Measurements from ENCODE around the gene TMPRSS3.

TMPRSS3 gene

GRCh38 chr21:42438316-42439205 lies 42.7 kb upstream of the TMPRSS3 start:
- H3K9ac ChIP-seq (ENCODE audit: low read length in 5 of 5), result no peak overlapping the region
- H3K27ac ChIP-seq (ENCODE audit: low read depth, low read length), result no peak overlapping the region

GRCh38 chr21:42437786-42438185 lies 41.9 kb upstream of the TMPRSS3 start:
- Histone ChIP-seq H3K4me3 (ENCODE audit: low read depth in 1 of 5, low read length in 5 of 5) (no peak overlapping the region), H3K27me3 (ENCODE audit: control insufficient read depth in 5 of 5, insufficient read depth in 4 of 5, low read length in 5 of 5) (peaks cover 5 to 22% (median 10%) of the 10 kb centered on the region in 5 donors), H3K36me3 (ENCODE audit: control insufficient read depth in 5 of 5, insufficient read depth in 5 of 5, low read length in 5 of 5) (no peaks in the 10 kb centered on the region), H3K27ac (ENCODE audit: low read depth, low read length) (no peak overlapping the region), H3K9me3 (ENCODE audit: control insufficient read depth in 5 of 5, low read length in 5 of 5) (peaks cover 0 to 10% (median 5%) of the 10 kb centered on the region in 5 donors), H3K9ac (ENCODE audit: low read length in 5 of 5) (no peak overlapping the region), H3K4me1 (ENCODE audit: control insufficient read depth in 5 of 5, insufficient read depth in 5 of 5, low read length in 5 of 5) (no peaks in the 10 kb centered on the region)

More at GRCh38 chr21:42438316-42439205, 42.7 kb upstream of the TMPRSS3 start:
- Histone ChIP-seq H3K4me3 (ENCODE audit: low read depth in 1 of 5, low read length in 5 of 5) (no peak overlapping the region), H3K9me3 (ENCODE audit: control insufficient read depth in 5 of 5, low read length in 5 of 5) (peaks cover 0 to 6% (median 0%) of the 10 kb centered on the region in 5 donors), H3K36me3 (ENCODE audit: control insufficient read depth in 5 of 5, insufficient read depth in 5 of 5, low read length in 5 of 5) (no peaks in the 10 kb centered on the region), H3K27me3 (ENCODE audit: control insufficient read depth in 5 of 5, insufficient read depth in 4 of 5, low read length in 5 of 5) (peaks cover 0 to 22% (median 10%) of the 10 kb centered on the region in 5 donors), H3K4me1 (ENCODE audit: control insufficient read depth in 5 of 5, insufficient read depth in 5 of 5, low read length in 5 of 5) (no peaks in the 10 kb centered on the region)

GRCh38 chr21:42436914-42437313 lies 41.1 kb upstream of the TMPRSS3 start:
- no peak overlapping the region for H3K27ac ChIP-seq (ENCODE audit: low read depth, low read length)
- H3K4me3 ChIP-seq (ENCODE audit: low read depth in 1 of 5, low read length in 5 of 5), result no peak overlapping the region

GRCh38 chr21:42435833-42436232 lies 40.0 kb upstream of the TMPRSS3 start:
- no peaks in the 10 kb centered on the region for H3K4me1 ChIP-seq (ENCODE audit: control insufficient read depth in 5 of 5, insufficient read depth in 5 of 5, low read length in 5 of 5)
- no peak overlapping the region for H3K4me3 ChIP-seq (ENCODE audit: low read depth in 1 of 5, low read length in 5 of 5)
- H3K27me3 ChIP-seq (ENCODE audit: control insufficient read depth in 5 of 5, insufficient read depth in 4 of 5, low read length in 5 of 5), result peaks cover 5 to 22% (median 10%) of the 10 kb centered on the region in 5 donors
- H3K9me3 ChIP-seq (ENCODE audit: control insufficient read depth in 5 of 5, low read length in 5 of 5), result peaks cover 6 to 21% (median 14%) of the 10 kb centered on the region in 5 donors
- no peaks in the 10 kb centered on the region for H3K36me3 ChIP-seq (ENCODE audit: control insufficient read depth in 5 of 5, insufficient read depth in 5 of 5, low read length in 5 of 5)
- H3K27ac ChIP-seq (ENCODE audit: low read depth, low read length), result no peak overlapping the region
- H3K9ac ChIP-seq (ENCODE audit: low read length in 5 of 5), result no peak overlapping the region

More at GRCh38 chr21:42436914-42437313, 41.1 kb upstream of the TMPRSS3 start:
- H3K36me3 ChIP-seq (ENCODE audit: control insufficient read depth in 5 of 5, insufficient read depth in 5 of 5, low read length in 5 of 5), result no peaks in the 10 kb centered on the region
- H3K27me3 ChIP-seq (ENCODE audit: control insufficient read depth in 5 of 5, insufficient read depth in 4 of 5, low read length in 5 of 5), result peaks cover 5 to 22% (median 10%) of the 10 kb centered on the region in 5 donors
- no peak overlapping the region for H3K9ac ChIP-seq (ENCODE audit: low read length in 5 of 5)
- H3K4me1 ChIP-seq (ENCODE audit: control insufficient read depth in 5 of 5, insufficient read depth in 5 of 5, low read length in 5 of 5), result no peaks in the 10 kb centered on the region
- peaks cover 6 to 19% (median 14%) of the 10 kb centered on the region in 5 donors for H3K9me3 ChIP-seq (ENCODE audit: control insufficient read depth in 5 of 5, low read length in 5 of 5)

GRCh38 chr21:42435401-42435800 lies 39.5 kb upstream of the TMPRSS3 start:
- Histone ChIP-seq H3K4me3 (ENCODE audit: low read depth in 1 of 5, low read length in 5 of 5) (no peak overlapping the region), H3K27ac (ENCODE audit: low read depth, low read length) (no peak overlapping the region), H3K9ac (ENCODE audit: low read length in 5 of 5) (no peak overlapping the region), H3K9me3 (ENCODE audit: control insufficient read depth in 5 of 5, low read length in 5 of 5) (peaks cover 6 to 21% (median 14%) of the 10 kb centered on the region in 5 donors), H3K27me3 (ENCODE audit: control insufficient read depth in 5 of 5, insufficient read depth in 4 of 5, low read length in 5 of 5) (peaks cover 5 to 22% (median 10%) of the 10 kb centered on the region in 5 donors), H3K4me1 (ENCODE audit: control insufficient read depth in 5 of 5, insufficient read depth in 5 of 5, low read length in 5 of 5) (no peaks in the 10 kb centered on the region), H3K36me3 (ENCODE audit: control insufficient read depth in 5 of 5, insufficient read depth in 5 of 5, low read length in 5 of 5) (no peaks in the 10 kb centered on the region)

- Histone ChIP-seq H3K9me3 (ENCODE audit: control insufficient read depth in 5 of 5, low read length in 5 of 5) (peaks cover 6 to 21% (median 14%) of the 10 kb centered on the region in 5 donors), H3K36me3 (ENCODE audit: control insufficient read depth in 5 of 5, insufficient read depth in 5 of 5, low read length in 5 of 5) (no peaks in the 10 kb centered on the region), H3K27ac (ENCODE audit: low read depth, low read length) (no peak overlapping the region), H3K27me3 (ENCODE audit: control insufficient read depth in 5 of 5, insufficient read depth in 4 of 5, low read length in 5 of 5) (peaks cover 5 to 22% (median 10%) of the 10 kb centered on the region in 5 donors), H3K4me3 (ENCODE audit: low read depth in 1 of 5, low read length in 5 of 5) (no peak overlapping the region), H3K9ac (ENCODE audit: low read length in 5 of 5) (no peak overlapping the region), H3K4me1 (ENCODE audit: control insufficient read depth in 5 of 5, insufficient read depth in 5 of 5, low read length in 5 of 5) (no peaks in the 10 kb centered on the region)
Measured at GRCh38 chr21:42434884-42435283, 39.0 kb upstream of the TMPRSS3 start.

- Histone ChIP-seq H3K4me3 (ENCODE audit: low read depth in 1 of 5, low read length in 5 of 5) (no peak overlapping the region), H3K9ac (ENCODE audit: low read length in 5 of 5) (no peak overlapping the region), H3K27ac (ENCODE audit: low read depth, low read length) (no peak overlapping the region), H3K36me3 (ENCODE audit: control insufficient read depth in 5 of 5, insufficient read depth in 5 of 5, low read length in 5 of 5) (no peaks in the 10 kb centered on the region), H3K27me3 (ENCODE audit: control insufficient read depth in 5 of 5, insufficient read depth in 4 of 5, low read length in 5 of 5) (peaks cover 5 to 17% (median 9%) of the 10 kb centered on the region in 5 donors), H3K4me1 (ENCODE audit: control insufficient read depth in 5 of 5, insufficient read depth in 5 of 5, low read length in 5 of 5) (no peaks in the 10 kb centered on the region), H3K9me3 (ENCODE audit: control insufficient read depth in 5 of 5, low read length in 5 of 5) (peaks cover 6 to 21% (median 14%) of the 10 kb centered on the region in 5 donors)
Measured at GRCh38 chr21:42433946-42434551, 38.2 kb upstream of the TMPRSS3 start.

- no peak overlapping the region for H3K4me3 ChIP-seq (ENCODE audit: low read depth in 1 of 5, low read length in 5 of 5)
Measured at GRCh38 chr21:42432695-42433094, 36.8 kb upstream of the TMPRSS3 start.

GRCh38 chr21:42431196-42431595 lies 35.3 kb upstream of the TMPRSS3 start:
- Histone ChIP-seq H3K27me3 (ENCODE audit: control insufficient read depth in 5 of 5, insufficient read depth in 4 of 5, low read length in 5 of 5) (peaks cover 5 to 14% (median 8%) of the 10 kb centered on the region in 5 donors), H3K27ac (ENCODE audit: low read depth, low read length) (no peak overlapping the region), H3K4me1 (ENCODE audit: control insufficient read depth in 5 of 5, insufficient read depth in 5 of 5, low read length in 5 of 5) (no peaks in the 10 kb centered on the region), H3K9ac (ENCODE audit: low read length in 5 of 5) (no peak overlapping the region), H3K9me3 (ENCODE audit: control insufficient read depth in 5 of 5, low read length in 5 of 5) (peaks cover 6 to 21% (median 14%) of the 10 kb centered on the region in 5 donors), H3K36me3 (ENCODE audit: control insufficient read depth in 5 of 5, insufficient read depth in 5 of 5, low read length in 5 of 5) (no peaks in the 10 kb centered on the region), H3K4me3 (ENCODE audit: low read depth in 1 of 5, low read length in 5 of 5) (no peak overlapping the region)

More at GRCh38 chr21:42432695-42433094, 36.8 kb upstream of the TMPRSS3 start:
- Histone ChIP-seq H3K9me3 (ENCODE audit: control insufficient read depth in 5 of 5, low read length in 5 of 5) (peaks cover 6 to 21% (median 14%) of the 10 kb centered on the region in 5 donors), H3K4me1 (ENCODE audit: control insufficient read depth in 5 of 5, insufficient read depth in 5 of 5, low read length in 5 of 5) (no peaks in the 10 kb centered on the region), H3K27me3 (ENCODE audit: control insufficient read depth in 5 of 5, insufficient read depth in 4 of 5, low read length in 5 of 5) (peaks cover 0 to 8% (median 7%) of the 10 kb centered on the region in 5 donors), H3K9ac (ENCODE audit: low read length in 5 of 5) (no peak overlapping the region), H3K27ac (ENCODE audit: low read depth, low read length) (no peak overlapping the region), H3K36me3 (ENCODE audit: control insufficient read depth in 5 of 5, insufficient read depth in 5 of 5, low read length in 5 of 5) (no peaks in the 10 kb centered on the region)

GRCh38 chr21:42430521-42430920 lies 34.7 kb upstream of the TMPRSS3 start:
- Histone ChIP-seq H3K4me3 (ENCODE audit: low read depth in 1 of 5, low read length in 5 of 5) (no peak overlapping the region), H3K27me3 (ENCODE audit: control insufficient read depth in 5 of 5, insufficient read depth in 4 of 5, low read length in 5 of 5) (peaks cover 5 to 14% (median 8%) of the 10 kb centered on the region in 5 donors), H3K4me1 (ENCODE audit: control insufficient read depth in 5 of 5, insufficient read depth in 5 of 5, low read length in 5 of 5) (peaks cover 0 to 1% (median 0%) of the 10 kb centered on the region in 5 donors), H3K9ac (ENCODE audit: low read length in 5 of 5) (no peak overlapping the region), H3K27ac (ENCODE audit: low read depth, low read length) (no peak overlapping the region), H3K9me3 (ENCODE audit: control insufficient read depth in 5 of 5, low read length in 5 of 5) (peaks cover 6 to 21% (median 14%) of the 10 kb centered on the region in 5 donors), H3K36me3 (ENCODE audit: control insufficient read depth in 5 of 5, insufficient read depth in 5 of 5, low read length in 5 of 5) (no peaks in the 10 kb centered on the region)

Measured in subcutaneous abdominal adipose tissue (tissue), 5 donors.